H1 (cell line): ENCODE measurements around the gene CIT. TPM values are rescaled to one million over a fixed set of nuclear protein-coding genes. Genes with fewer than 3 reads are reported as not detected.

Experiments
- BCL11A ChIP-seq, 2 experiments: IDR thresholded peaks; one replicate each; pipeline ENCODE4 v1.6.1; 2011; ENCODE audit warnings: low read depth in 2 of 2, low read length in 2 of 2, mild to moderate bottlenecking in 2 of 2
- CREB1 ChIP-seq: IDR thresholded peaks from 2 replicates; pipeline ENCODE4 v1.6.1; 2012; ENCODE audit warnings: inconsistent platforms
- EP300 ChIP-seq, 2 experiments: IDR thresholded peaks; 1 replicate in 1 of 2; 2 replicates in 1 of 2; pipeline ENCODE4 v1.6.1; 2011 to 2012; ENCODE audit warnings: low read depth in 2 of 2, low read length in 2 of 2, mild to moderate bottlenecking in 2 of 2, borderline replicate concordance in 1 of 2, inconsistent platforms in 1 of 2, moderate library complexity in 1 of 2
- GTF2F1 ChIP-seq: IDR thresholded peaks from 2 replicates; pipeline ENCODE4 v1.6.1; 2012; ENCODE audit warnings: low read depth, low read length, improper control_type of control experiment, borderline replicate concordance
- KDM1A ChIP-seq: fragments of 200-600, 300-600 bp; sonication (generic); IDR thresholded peaks from 2 replicates; pipeline ENCODE4 v1.7.1; 2016; ENCODE audit warnings: mild to moderate bottlenecking, low read length, borderline replicate concordance
- MAFK ChIP-seq: IDR thresholded peaks from 2 replicates; pipeline ENCODE4 v1.6.1; 2012; ENCODE audit warnings: low read depth, mild to moderate bottlenecking, improper control_type of control experiment, low read length
- NRF1 ChIP-seq: IDR thresholded peaks from 2 replicates; pipeline ENCODE4 v1.6.1; 2011; ENCODE audit warnings: mild to moderate bottlenecking, low read depth, low read length, improper control_type of control experiment
- POLR2A ChIP-seq, 2 experiments: IDR thresholded peaks; 1 replicate in 1 of 2; 2 replicates in 1 of 2; pipeline ENCODE4 v1.6.1; 2011; ENCODE audit warnings: low read depth in 2 of 2, low read length in 2 of 2, mild to moderate bottlenecking in 2 of 2; ENCODE audit errors: control extremely low read depth in 1 of 2
- RBBP5 ChIP-seq: IDR thresholded peaks from 2 replicates; pipeline ENCODE4 v1.7.1; 2012; ENCODE audit warnings: low read depth, mild to moderate bottlenecking, inconsistent platforms, low read length, moderate library complexity, borderline replicate concordance
- SP1 ChIP-seq: IDR thresholded peaks from 2 replicates; pipeline ENCODE4 v1.6.1; 2011; ENCODE audit warnings: low read depth, low read length
- TAF1 ChIP-seq: IDR thresholded peaks from 2 replicates; pipeline ENCODE4 v1.6.1; 2011; ENCODE audit warnings: mild to moderate bottlenecking, low read depth, low read length
- YY1 ChIP-seq: IDR thresholded peaks from 2 replicates; pipeline ENCODE4 v1.6.1; 2011; ENCODE audit warnings: low read depth, mild to moderate bottlenecking, low read length
- polyA plus RNA-seq, 7 experiments: library from polyadenylated mRNA; depleted of rRNA in 3 of 7; stranded (reverse) in 5 of 7; unstranded in 2 of 7; fragments of >200 nt in 5 of 7; fragments of 200-250 nt in 2 of 7; gene quantifications; 1 replicate in 5 of 7; 2 replicates in 1 of 7; 4 replicates in 1 of 7; pipeline versions ENCODE4 v1.2.1 to v1.2.3, GENCODE V29; 2011 to 2013; ENCODE audit warnings: missing spikeins in 2 of 7, mixed read lengths in 2 of 7
- total RNA-seq: library from RNA; stranded (reverse); fragmentation: NEBNext Ultra II Directional; extraction: Animal tissue kit (Norgen Biotek cat#: 25700); gene quantifications from 2 replicates; pipeline ENCODE4 v1.2.1, GENCODE V29; 2021
- TF ChIP-seq, protein P1 (sequence below): fragments of 300-600 bp; sonication (generic); IDR thresholded peaks from 2 replicates; pipeline ENCODE4 v1.7.1; 2012; ENCODE audit warnings: low read length, moderate library complexity, mild to moderate bottlenecking, inconsistent platforms; ENCODE audit not compliant: insufficient replicate concordance

The CIT gene
- total and polyA plus RNA-seq, 2 of the 8 experiments (the other 6 are each of a cell fraction or from before 2014, with no cell fraction given): 17.1 to 60.9 TPM

DNA sequence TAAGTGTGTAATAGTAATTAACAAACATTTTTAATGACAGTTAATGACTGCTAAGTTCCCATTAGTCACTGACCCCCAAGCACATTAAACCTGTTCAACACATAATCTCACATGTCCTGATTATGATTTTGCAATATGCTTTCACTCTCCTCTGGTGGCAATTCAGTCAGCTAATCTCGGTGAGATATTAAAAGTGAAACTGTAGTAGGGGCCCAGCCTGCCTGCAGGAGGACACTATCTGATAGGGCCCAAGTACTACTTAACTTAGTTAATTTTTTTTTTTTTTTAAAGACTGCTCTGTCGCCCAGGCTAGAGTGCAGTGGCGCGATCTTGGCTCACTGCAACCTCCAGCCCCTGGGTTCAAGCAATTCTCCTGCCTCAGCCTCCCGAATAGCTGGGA lies 48.8 kb downstream of the CIT start (continued):
- TF ChIP-seq, protein P1, sequence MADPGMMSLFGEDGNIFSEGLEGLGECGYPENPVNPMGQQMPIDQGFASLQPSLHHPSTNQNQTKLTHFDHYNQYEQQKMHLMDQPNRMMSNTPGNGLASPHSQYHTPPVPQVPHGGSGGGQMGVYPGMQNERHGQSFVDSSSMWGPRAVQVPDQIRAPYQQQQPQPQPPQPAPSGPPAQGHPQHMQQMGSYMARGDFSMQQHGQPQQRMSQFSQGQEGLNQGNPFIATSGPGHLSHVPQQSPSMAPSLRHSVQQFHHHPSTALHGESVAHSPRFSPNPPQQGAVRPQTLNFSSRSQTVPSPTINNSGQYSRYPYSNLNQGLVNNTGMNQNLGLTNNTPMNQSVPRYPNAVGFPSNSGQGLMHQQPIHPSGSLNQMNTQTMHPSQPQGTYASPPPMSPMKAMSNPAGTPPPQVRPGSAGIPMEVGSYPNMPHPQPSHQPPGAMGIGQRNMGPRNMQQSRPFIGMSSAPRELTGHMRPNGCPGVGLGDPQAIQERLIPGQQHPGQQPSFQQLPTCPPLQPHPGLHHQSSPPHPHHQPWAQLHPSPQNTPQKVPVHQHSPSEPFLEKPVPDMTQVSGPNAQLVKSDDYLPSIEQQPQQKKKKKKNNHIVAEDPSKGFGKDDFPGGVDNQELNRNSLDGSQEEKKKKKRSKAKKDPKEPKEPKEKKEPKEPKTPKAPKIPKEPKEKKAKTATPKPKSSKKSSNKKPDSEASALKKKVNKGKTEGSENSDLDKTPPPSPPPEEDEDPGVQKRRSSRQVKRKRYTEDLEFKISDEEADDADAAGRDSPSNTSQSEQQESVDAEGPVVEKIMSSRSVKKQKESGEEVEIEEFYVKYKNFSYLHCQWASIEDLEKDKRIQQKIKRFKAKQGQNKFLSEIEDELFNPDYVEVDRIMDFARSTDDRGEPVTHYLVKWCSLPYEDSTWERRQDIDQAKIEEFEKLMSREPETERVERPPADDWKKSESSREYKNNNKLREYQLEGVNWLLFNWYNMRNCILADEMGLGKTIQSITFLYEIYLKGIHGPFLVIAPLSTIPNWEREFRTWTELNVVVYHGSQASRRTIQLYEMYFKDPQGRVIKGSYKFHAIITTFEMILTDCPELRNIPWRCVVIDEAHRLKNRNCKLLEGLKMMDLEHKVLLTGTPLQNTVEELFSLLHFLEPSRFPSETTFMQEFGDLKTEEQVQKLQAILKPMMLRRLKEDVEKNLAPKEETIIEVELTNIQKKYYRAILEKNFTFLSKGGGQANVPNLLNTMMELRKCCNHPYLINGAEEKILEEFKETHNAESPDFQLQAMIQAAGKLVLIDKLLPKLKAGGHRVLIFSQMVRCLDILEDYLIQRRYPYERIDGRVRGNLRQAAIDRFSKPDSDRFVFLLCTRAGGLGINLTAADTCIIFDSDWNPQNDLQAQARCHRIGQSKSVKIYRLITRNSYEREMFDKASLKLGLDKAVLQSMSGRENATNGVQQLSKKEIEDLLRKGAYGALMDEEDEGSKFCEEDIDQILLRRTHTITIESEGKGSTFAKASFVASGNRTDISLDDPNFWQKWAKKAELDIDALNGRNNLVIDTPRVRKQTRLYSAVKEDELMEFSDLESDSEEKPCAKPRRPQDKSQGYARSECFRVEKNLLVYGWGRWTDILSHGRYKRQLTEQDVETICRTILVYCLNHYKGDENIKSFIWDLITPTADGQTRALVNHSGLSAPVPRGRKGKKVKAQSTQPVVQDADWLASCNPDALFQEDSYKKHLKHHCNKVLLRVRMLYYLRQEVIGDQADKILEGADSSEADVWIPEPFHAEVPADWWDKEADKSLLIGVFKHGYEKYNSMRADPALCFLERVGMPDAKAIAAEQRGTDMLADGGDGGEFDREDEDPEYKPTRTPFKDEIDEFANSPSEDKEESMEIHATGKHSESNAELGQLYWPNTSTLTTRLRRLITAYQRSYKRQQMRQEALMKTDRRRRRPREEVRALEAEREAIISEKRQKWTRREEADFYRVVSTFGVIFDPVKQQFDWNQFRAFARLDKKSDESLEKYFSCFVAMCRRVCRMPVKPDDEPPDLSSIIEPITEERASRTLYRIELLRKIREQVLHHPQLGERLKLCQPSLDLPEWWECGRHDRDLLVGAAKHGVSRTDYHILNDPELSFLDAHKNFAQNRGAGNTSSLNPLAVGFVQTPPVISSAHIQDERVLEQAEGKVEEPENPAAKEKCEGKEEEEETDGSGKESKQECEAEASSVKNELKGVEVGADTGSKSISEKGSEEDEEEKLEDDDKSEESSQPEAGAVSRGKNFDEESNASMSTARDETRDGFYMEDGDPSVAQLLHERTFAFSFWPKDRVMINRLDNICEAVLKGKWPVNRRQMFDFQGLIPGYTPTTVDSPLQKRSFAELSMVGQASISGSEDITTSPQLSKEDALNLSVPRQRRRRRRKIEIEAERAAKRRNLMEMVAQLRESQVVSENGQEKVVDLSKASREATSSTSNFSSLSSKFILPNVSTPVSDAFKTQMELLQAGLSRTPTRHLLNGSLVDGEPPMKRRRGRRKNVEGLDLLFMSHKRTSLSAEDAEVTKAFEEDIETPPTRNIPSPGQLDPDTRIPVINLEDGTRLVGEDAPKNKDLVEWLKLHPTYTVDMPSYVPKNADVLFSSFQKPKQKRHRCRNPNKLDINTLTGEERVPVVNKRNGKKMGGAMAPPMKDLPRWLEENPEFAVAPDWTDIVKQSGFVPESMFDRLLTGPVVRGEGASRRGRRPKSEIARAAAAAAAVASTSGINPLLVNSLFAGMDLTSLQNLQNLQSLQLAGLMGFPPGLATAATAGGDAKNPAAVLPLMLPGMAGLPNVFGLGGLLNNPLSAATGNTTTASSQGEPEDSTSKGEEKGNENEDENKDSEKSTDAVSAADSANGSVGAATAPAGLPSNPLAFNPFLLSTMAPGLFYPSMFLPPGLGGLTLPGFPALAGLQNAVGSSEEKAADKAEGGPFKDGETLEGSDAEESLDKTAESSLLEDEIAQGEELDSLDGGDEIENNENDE: no peak
- TF ChIP-seq BCL11A (IDR thresholded peaks at IDR 0.05; ENCODE audit: low read depth in 2 of 2, low read length in 2 of 2) (no peak), YY1 (no peak), EP300 (IDR thresholded peaks at IDR 0.05; ENCODE audit: borderline replicate concordance in 1 of 2, low read depth in 2 of 2, low read length in 2 of 2) (no peak), RBBP5 (no peak), GTF2F1 (no peak), SP1 (no peak), CREB1 (no peak), MAFK (no peak), NRF1 (no peak), TAF1 (no peak), KDM1A (no peak), POLR2A (IDR thresholded peaks at IDR 0.05; ENCODE audit: control extremely low read depth in 1 of 2, low read depth in 2 of 2, low read length in 2 of 2) (no peak)
